ENCODE results near the gene HSDL2.
"Not testable (repeated sequence)": the region's sequence is repeated elsewhere in the genome, so short reads cannot be mapped to it uniquely, and the experiment has no call there.

The HSDL2 gene

DNA sequence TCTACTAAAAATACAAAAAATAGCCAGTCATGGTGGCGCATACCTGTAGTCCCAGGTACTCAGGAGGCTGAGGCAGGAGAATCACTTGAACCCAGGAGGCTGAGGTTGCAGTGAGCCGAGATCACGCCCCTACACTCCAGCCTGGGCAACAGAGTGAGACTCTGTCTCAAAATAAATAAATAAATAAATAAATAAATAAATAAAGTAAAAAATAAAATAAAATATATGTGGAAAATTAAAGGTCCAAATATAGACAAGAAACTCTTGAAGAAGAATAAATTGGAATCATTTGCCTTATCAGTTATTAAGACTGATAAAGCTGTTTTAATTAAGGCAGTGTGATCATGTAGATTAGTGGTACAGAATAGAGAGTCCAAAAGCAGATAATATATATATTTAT, 10.0 kb downstream of the HSDL2 start:
- H3K79me1 ChIP-seq (ENCODE audit: low read depth, low read length); H3K23ac ChIP-seq (ENCODE audit: low read depth, low read length, poor library complexity); H2AFZ ChIP-seq (ENCODE audit: low read length); H2BK15ac ChIP-seq (ENCODE audit: low read length); H4K8ac ChIP-seq (ENCODE audit: low read depth, low read length); H2BK5ac ChIP-seq (ENCODE audit: low read length); H2BK12ac ChIP-seq (ENCODE audit: low read length); H3K4ac ChIP-seq (ENCODE audit: low read length); H3K4me1 ChIP-seq (ENCODE audit: control insufficient read depth in 2 of 2, insufficient read depth in 1 of 2, low read depth in 1 of 2, low read length in 2 of 2); H4K91ac ChIP-seq (ENCODE audit: low read depth, low read length, poor library complexity); H3K9me3 ChIP-seq (replicated peaks in 1 of 2; ENCODE audit: control insufficient read depth in 2 of 2, insufficient read depth in 1 of 2, low read depth in 1 of 2, low read length in 2 of 2); H3K27me3 ChIP-seq (ENCODE audit: control insufficient read depth in 3 of 3, insufficient read depth in 3 of 3, low read depth in 1 of 3, low read length in 3 of 3); H3K27ac ChIP-seq (replicated peaks; ENCODE audit: low read length); H3K4me2 ChIP-seq (ENCODE audit: insufficient read depth, low read length, poor library complexity, severe bottlenecking); DNase-seq (ENCODE audit: low spot score); H3K4me3 ChIP-seq (ENCODE audit: low read length in 2 of 2); H3K14ac ChIP-seq (ENCODE audit: low read length); H3K9ac ChIP-seq (ENCODE audit: low read depth, low read length, poor library complexity); H3K18ac ChIP-seq (ENCODE audit: low read length); H2BK120ac ChIP-seq (ENCODE audit: low read depth, low read length); H2AK5ac ChIP-seq (ENCODE audit: low read depth, low read length): not testable (repeated sequence)
- H3K36me3 ChIP-seq (replicated peaks in 1 of 2; ENCODE audit: control insufficient read depth in 2 of 2, insufficient read depth in 2 of 2, low read length in 2 of 2) = peaks cover 0 to 21% of the 10 kb centered on the region in 2 donors
- WGBS, 2 donors (ENCODE audit: extremely low coverage in 2 of 2, insufficient read length in 2 of 2, insufficient replicate concordance in 1 of 2) = no CpG with 5 or more reads among the region's 3 CpGs

- not testable (repeated sequence) for DNase-seq (ENCODE audit: low spot score); H2BK120ac ChIP-seq (ENCODE audit: low read depth, low read length); H2AFZ ChIP-seq (ENCODE audit: low read length); H3K4me3 ChIP-seq (ENCODE audit: low read length in 2 of 2); H2BK12ac ChIP-seq (ENCODE audit: low read length); H3K18ac ChIP-seq (ENCODE audit: low read length); H3K23ac ChIP-seq (ENCODE audit: low read depth, low read length, poor library complexity); H3K27me3 ChIP-seq (ENCODE audit: control insufficient read depth in 3 of 3, insufficient read depth in 3 of 3, low read depth in 1 of 3, low read length in 3 of 3); H4K8ac ChIP-seq (ENCODE audit: low read depth, low read length); H2AK5ac ChIP-seq (ENCODE audit: low read depth, low read length); H3K27ac ChIP-seq (replicated peaks; ENCODE audit: low read length); H2BK15ac ChIP-seq (ENCODE audit: low read length); H3K9me3 ChIP-seq (replicated peaks in 1 of 2; ENCODE audit: control insufficient read depth in 2 of 2, insufficient read depth in 1 of 2, low read depth in 1 of 2, low read length in 2 of 2); H3K4me1 ChIP-seq (ENCODE audit: control insufficient read depth in 2 of 2, insufficient read depth in 1 of 2, low read depth in 1 of 2, low read length in 2 of 2); H3K9ac ChIP-seq (ENCODE audit: low read depth, low read length, poor library complexity); H3K14ac ChIP-seq (ENCODE audit: low read length); H3K79me1 ChIP-seq (ENCODE audit: low read depth, low read length); H4K91ac ChIP-seq (ENCODE audit: low read depth, low read length, poor library complexity); H3K4me2 ChIP-seq (ENCODE audit: insufficient read depth, low read length, poor library complexity, severe bottlenecking); H3K4ac ChIP-seq (ENCODE audit: low read length); H2BK5ac ChIP-seq (ENCODE audit: low read length)
- H3K36me3 ChIP-seq (replicated peaks in 1 of 2; ENCODE audit: control insufficient read depth in 2 of 2, insufficient read depth in 2 of 2, low read length in 2 of 2) = peaks cover 0 to 16% of the 10 kb centered on the region in 2 donors
- no CpG with 5 or more reads among the region's 4 CpGs for WGBS, 2 donors (ENCODE audit: extremely low coverage in 2 of 2, insufficient read length in 2 of 2, insufficient replicate concordance in 1 of 2)
Observed at GRCh38 chr9:112391936-112392560, 12.1 kb downstream of the HSDL2 start.

GRCh38 chr9:112393146-112393545, 13.2 kb downstream of the HSDL2 start:
- WGBS, 2 donors (ENCODE audit: extremely low coverage in 2 of 2, insufficient read length in 2 of 2, insufficient replicate concordance in 1 of 2) = no CpG with 5 or more reads among the region's 5 CpGs
- H3K27ac ChIP-seq (replicated peaks; ENCODE audit: low read length); H2AK5ac ChIP-seq (ENCODE audit: low read depth, low read length); H2BK15ac ChIP-seq (ENCODE audit: low read length); H3K4me1 ChIP-seq (ENCODE audit: control insufficient read depth in 2 of 2, insufficient read depth in 1 of 2, low read depth in 1 of 2, low read length in 2 of 2); H3K9me3 ChIP-seq (replicated peaks in 1 of 2; ENCODE audit: control insufficient read depth in 2 of 2, insufficient read depth in 1 of 2, low read depth in 1 of 2, low read length in 2 of 2); H3K4me3 ChIP-seq (ENCODE audit: low read length in 2 of 2); H3K4ac ChIP-seq (ENCODE audit: low read length); H3K9ac ChIP-seq (ENCODE audit: low read depth, low read length, poor library complexity); DNase-seq (ENCODE audit: low spot score); H2BK120ac ChIP-seq (ENCODE audit: low read depth, low read length); H4K8ac ChIP-seq (ENCODE audit: low read depth, low read length); H3K14ac ChIP-seq (ENCODE audit: low read length); H3K36me3 ChIP-seq (replicated peaks in 1 of 2; ENCODE audit: control insufficient read depth in 2 of 2, insufficient read depth in 2 of 2, low read length in 2 of 2); H3K79me1 ChIP-seq (ENCODE audit: low read depth, low read length); H2BK12ac ChIP-seq (ENCODE audit: low read length); H2BK5ac ChIP-seq (ENCODE audit: low read length); H3K18ac ChIP-seq (ENCODE audit: low read length); H4K91ac ChIP-seq (ENCODE audit: low read depth, low read length, poor library complexity); H2AFZ ChIP-seq (ENCODE audit: low read length); H3K27me3 ChIP-seq (ENCODE audit: control insufficient read depth in 3 of 3, insufficient read depth in 3 of 3, low read depth in 1 of 3, low read length in 3 of 3); H3K4me2 ChIP-seq (ENCODE audit: insufficient read depth, low read length, poor library complexity, severe bottlenecking); H3K23ac ChIP-seq (ENCODE audit: low read depth, low read length, poor library complexity): not testable (repeated sequence)

- Histone ChIP-seq H3K9ac (ENCODE audit: low read depth, low read length, poor library complexity) (no peak overlapping the region), H3K4me1 (ENCODE audit: control insufficient read depth in 2 of 2, insufficient read depth in 1 of 2, low read depth in 1 of 2, low read length in 2 of 2) (no peaks in the 10 kb centered on the region), H3K4me2 (ENCODE audit: insufficient read depth, low read length, poor library complexity, severe bottlenecking) (no peak overlapping the region), H3K9me3 (replicated peaks in 1 of 2; ENCODE audit: control insufficient read depth in 2 of 2, insufficient read depth in 1 of 2, low read depth in 1 of 2, low read length in 2 of 2) (peaks cover 0 to 16% of the 10 kb centered on the region in 2 donors), H3K36me3 (replicated peaks in 1 of 2; ENCODE audit: control insufficient read depth in 2 of 2, insufficient read depth in 2 of 2, low read length in 2 of 2) (peaks cover 0 to 8% of the 10 kb centered on the region in 2 donors), H2BK120ac (ENCODE audit: low read depth, low read length) (no peak overlapping the region), H2BK15ac (ENCODE audit: low read length) (no peak overlapping the region), H3K27me3 (ENCODE audit: control insufficient read depth in 3 of 3, insufficient read depth in 3 of 3, low read depth in 1 of 3, low read length in 3 of 3) (no peaks in the 10 kb centered on the region), H2AK5ac (ENCODE audit: low read depth, low read length) (no peak overlapping the region), H3K4me3 (ENCODE audit: low read length in 2 of 2) (no peak overlapping the region), H4K91ac (ENCODE audit: low read depth, low read length, poor library complexity) (no peak overlapping the region), H3K23ac (ENCODE audit: low read depth, low read length, poor library complexity) (no peak overlapping the region), H3K4ac (ENCODE audit: low read length) (no peak overlapping the region), H3K79me1 (ENCODE audit: low read depth, low read length) (no peaks in the 10 kb centered on the region), H2BK5ac (ENCODE audit: low read length) (no peak overlapping the region), H3K18ac (ENCODE audit: low read length) (no peak overlapping the region), H2AFZ (ENCODE audit: low read length) (no peak overlapping the region), H2BK12ac (ENCODE audit: low read length) (no peak overlapping the region), H3K14ac (ENCODE audit: low read length) (no peak overlapping the region), H4K8ac (ENCODE audit: low read depth, low read length) (no peak overlapping the region), H3K27ac (replicated peaks; ENCODE audit: low read length) (no peak overlapping the region)
- no CpG with 5 or more reads among the region's 6 CpGs for WGBS, 2 donors (ENCODE audit: extremely low coverage in 2 of 2, insufficient read length in 2 of 2, insufficient replicate concordance in 1 of 2)
- DNase-seq (ENCODE audit: low spot score) = no peak
Observed at GRCh38 chr9:112396416-112396815, 16.5 kb downstream of the HSDL2 start.
